Tibial artery (tissue), 4 donors: Measurements from ENCODE around the gene SLC66A1.

Experiments used
- DNase-seq, 2 donors: peaks; one replicate each; pipeline ENCODE4 v3.0.0-alpha.2; 2019
- H3K27ac ChIP-seq, 2 donors: fragments of 200-600 bp; sonication (generic) in 1 of 2; 1 replicate in 1 of 2; 2 replicates in 1 of 2; pipeline ENCODE4 v1.5.1; 2018 to 2019; ENCODE audit warnings: mild to moderate bottlenecking in 1 of 2
- H3K27me3 ChIP-seq, 2 donors: fragments of 200-600 bp; sonication (generic) in 1 of 2; one replicate each; pipeline versions ENCODE4 v1.5.1 to v1.6.0; 2016 to 2019
- H3K36me3 ChIP-seq, 3 donors: fragments of 200-600 bp; sonication (generic) in 2 of 3; one replicate each; pipeline ENCODE4 v1.5.1; 2016 to 2019; ENCODE audit warnings: mild to moderate bottlenecking in 2 of 3
- H3K4me1 ChIP-seq, 4 donors: fragments of 200-600 bp; sonication (generic) in 2 of 4; 1 replicate in 3 of 4; 2 replicates in 1 of 4; pipeline ENCODE4 v1.5.1; 2016 to 2019
- H3K4me3 ChIP-seq, 2 donors: fragments of 200-600 bp; sonication (generic) in 1 of 2; 1 replicate in 1 of 2; 2 replicates in 1 of 2; pipeline ENCODE4 v1.5.1; 2018 to 2019; ENCODE audit warnings: mild to moderate bottlenecking in 2 of 2
- H3K9me3 ChIP-seq, 3 donors: fragments of 200-600 bp; sonication (generic) in 1 of 3; one replicate each; pipeline ENCODE4 v1.5.1; 2016 to 2019
- intact Hi-C: fragments of 100-400 bp; cut with DNase I; formaldehyde crosslinking; loops from one replicate; pipeline ENCODE4 v1.15.0; 2023; ENCODE audit warnings: low total_unique reads
- TF ChIP-seq, protein P1 (sequence below), 2 experiments: fragments of 200-600 bp in 1 of 2; fragments of 450-650 bp in 1 of 2; IDR thresholded peaks; one replicate each; pipeline ENCODE4 v1.5.1; 2017 to 2019; ENCODE audit warnings: antibody characterized with exemption in 2 of 2, mild to moderate bottlenecking in 1 of 2, moderate library complexity in 1 of 2

Gene SLC66A1

DNA sequence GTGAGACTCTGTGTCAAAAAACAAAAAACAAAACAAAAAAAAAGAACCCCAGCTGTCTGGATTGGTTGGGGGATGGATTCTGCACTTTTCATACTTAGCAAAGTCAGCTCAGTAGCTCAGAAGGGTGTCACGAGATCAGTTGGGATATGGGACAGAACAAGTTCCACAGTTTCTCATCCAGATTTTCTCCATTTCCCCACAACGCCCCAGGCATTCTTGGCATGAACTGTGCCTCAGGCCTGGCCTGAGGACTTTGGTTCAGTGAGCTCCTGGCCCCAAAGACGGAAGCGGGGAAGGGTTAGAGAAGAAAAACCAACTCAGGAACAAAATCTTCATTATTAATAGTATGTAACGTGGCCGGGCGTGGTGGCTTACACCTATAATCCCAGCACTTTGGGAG lies 2.1 kb upstream of the SLC66A1 start:
- TF ChIP-seq, protein P1, sequence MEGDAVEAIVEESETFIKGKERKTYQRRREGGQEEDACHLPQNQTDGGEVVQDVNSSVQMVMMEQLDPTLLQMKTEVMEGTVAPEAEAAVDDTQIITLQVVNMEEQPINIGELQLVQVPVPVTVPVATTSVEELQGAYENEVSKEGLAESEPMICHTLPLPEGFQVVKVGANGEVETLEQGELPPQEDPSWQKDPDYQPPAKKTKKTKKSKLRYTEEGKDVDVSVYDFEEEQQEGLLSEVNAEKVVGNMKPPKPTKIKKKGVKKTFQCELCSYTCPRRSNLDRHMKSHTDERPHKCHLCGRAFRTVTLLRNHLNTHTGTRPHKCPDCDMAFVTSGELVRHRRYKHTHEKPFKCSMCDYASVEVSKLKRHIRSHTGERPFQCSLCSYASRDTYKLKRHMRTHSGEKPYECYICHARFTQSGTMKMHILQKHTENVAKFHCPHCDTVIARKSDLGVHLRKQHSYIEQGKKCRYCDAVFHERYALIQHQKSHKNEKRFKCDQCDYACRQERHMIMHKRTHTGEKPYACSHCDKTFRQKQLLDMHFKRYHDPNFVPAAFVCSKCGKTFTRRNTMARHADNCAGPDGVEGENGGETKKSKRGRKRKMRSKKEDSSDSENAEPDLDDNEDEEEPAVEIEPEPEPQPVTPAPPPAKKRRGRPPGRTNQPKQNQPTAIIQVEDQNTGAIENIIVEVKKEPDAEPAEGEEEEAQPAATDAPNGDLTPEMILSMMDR (IDR thresholded peaks at IDR 0.05), result no peak
- peaks cover 21 to 37% (median 33%) of the 10 kb centered on the region in 3 donors for H3K36me3 ChIP-seq
- no peak overlapping the region for H3K4me3 ChIP-seq
- no peak for DNase-seq
- no peaks in the 10 kb centered on the region for H3K27me3 ChIP-seq
- H3K9me3 ChIP-seq, result no peaks in the 10 kb centered on the region
- H3K27ac ChIP-seq, result no peak overlapping the region
- intact Hi-C loops, result no loop called here
- H3K4me1 ChIP-seq, result peaks cover 0 to 33% (median 20%) of the 10 kb centered on the region in 4 donors

DNA sequence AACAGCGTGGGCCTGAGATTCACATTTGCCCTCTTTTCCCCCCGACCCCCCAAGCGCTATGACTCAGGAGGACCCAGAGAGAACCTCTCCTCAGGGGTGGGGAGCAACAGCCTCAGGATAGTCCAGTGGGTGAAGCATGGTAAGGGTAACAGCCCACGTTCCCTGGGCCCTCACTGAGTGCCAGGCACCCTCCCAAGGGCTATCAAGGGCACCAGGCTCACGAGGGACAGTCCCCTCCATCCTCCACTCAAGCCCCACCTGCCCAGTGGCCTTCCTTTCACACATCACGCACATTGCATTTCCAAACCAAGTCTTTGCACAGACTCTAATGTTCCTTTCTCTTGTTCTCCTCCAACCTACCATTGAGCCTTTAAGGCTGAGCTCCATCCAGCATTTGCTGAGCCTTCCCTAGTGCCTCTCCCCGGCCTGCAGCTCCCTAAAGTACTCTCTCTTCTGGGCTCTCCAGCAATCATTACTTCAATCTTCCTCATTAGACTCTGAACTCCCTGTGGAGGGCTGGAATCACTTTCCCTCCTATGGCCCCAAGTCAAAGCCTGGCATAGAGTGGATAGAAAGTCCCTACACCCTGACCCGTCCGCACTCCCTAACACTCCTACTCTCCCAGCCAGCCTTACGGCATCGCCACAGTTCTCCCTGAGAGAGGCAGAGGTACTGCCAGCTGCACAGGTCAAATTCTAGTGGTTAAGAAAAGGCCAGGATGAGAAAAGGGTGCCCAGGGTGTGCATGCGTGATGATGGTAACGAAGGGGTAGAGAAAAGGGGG lies 1.2 kb upstream of the SLC66A1 start:
- no peaks in the 10 kb centered on the region for H3K9me3 ChIP-seq
- H3K27me3 ChIP-seq, result no peaks in the 10 kb centered on the region
- peaks cover 0 to 35% (median 20%) of the 10 kb centered on the region in 4 donors for H3K4me1 ChIP-seq
- TF ChIP-seq, protein P1 (IDR thresholded peaks at IDR 0.05), result no peak
- peaks cover 16 to 34% (median 25%) of the 10 kb centered on the region in 3 donors for H3K36me3 ChIP-seq
- peak overlapping the region; percentile 90 to 97 for H3K4me3 ChIP-seq
- intact Hi-C loops, result no loop called here
- DNase-seq, result no peak
- peak overlapping the region; percentile 67 to 89 for H3K27ac ChIP-seq

DNA sequence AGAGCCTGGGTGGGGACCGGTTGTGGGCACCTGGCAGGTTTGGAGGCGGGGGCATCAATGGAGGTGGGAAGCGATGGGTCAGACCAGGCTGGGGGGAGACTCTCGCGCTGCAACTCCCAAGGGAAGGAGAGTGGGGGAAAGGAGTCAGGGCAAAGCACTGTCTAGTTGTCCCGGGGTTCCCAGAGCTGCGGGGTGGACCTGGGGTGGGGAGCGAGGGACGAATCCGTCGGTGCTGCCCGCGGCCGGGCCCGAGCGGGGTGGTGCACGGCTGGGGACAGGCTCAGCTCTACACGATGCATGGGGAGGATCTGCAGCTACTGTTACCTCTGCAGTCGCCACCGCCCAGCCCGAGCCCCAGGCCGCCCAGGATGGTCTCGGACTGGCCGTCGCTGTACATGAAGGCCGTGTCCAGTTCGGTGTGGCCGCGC lies 609 bp upstream of the SLC66A1 start:
- TF ChIP-seq, protein P1 (IDR thresholded peaks at IDR 0.05), result no peak
- peaks cover 12 to 28% (median 19%) of the 10 kb centered on the region in 3 donors for H3K36me3 ChIP-seq
- no peak for DNase-seq
- H3K4me1 ChIP-seq, result peaks cover 0 to 37% (median 20%) of the 10 kb centered on the region in 4 donors
- intact Hi-C loops, result no loop called here
- H3K4me3 ChIP-seq, result peak overlapping the region; percentile 90 to 97
- H3K27ac ChIP-seq, result peak overlapping the region; percentile 67 to 89
- H3K27me3 ChIP-seq, result no peaks in the 10 kb centered on the region
- H3K9me3 ChIP-seq, result no peaks in the 10 kb centered on the region

DNA sequence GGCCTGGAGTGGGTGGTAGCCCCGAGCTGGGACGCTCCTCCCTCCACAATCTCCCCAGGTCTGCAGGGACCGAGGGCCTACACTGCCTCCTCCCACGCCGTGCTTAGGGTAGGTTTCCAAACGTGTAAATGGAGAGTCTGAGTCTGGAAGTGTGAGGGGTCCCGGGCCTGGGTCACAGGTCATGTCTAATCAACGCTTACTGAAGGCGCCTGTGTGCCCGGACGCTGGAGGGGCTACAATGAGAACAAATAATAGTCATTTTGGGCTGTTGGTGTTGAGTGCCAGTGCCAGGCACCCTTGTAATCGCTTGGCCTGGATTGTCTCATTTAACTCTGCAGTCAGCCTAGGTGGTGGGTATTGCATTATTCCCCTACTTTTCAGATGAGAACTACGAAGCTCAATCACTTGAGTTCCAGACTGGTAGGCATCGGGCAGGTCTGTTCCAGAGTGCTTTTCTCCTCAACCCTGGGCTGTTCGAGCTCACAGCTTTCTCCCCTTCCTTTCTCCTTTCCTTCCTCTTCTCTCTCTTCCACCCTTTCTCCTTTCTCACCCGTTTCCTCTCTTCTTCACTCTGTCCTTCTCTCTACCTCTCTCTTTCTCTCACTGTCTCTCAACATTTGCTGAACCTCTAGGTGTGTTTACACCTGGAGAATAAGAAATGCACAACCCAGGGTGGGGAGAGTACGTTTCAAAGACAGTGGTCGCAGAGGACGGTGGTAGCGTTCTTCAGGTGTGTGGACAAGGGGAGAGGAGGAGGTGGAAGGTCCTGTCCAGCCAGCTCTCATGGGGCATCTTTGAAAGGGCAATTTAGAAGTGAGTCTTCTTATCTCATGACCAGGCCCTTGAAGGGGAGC lies 883 bp downstream of the SLC66A1 start:
- TF ChIP-seq, protein P1 (IDR thresholded peaks at IDR 0.05), result no peak
- H3K27ac ChIP-seq, result peak overlapping the region; percentile 89 to 94
- H3K36me3 ChIP-seq, result peaks cover 5 to 17% (median 7%) of the 10 kb centered on the region in 3 donors
- intact Hi-C loops, result no loop called here
- no peak for DNase-seq
- peaks cover 0 to 37% (median 20%) of the 10 kb centered on the region in 4 donors for H3K4me1 ChIP-seq
- H3K4me3 ChIP-seq, result peak overlapping the region; percentile 90 to 97
- no peaks in the 10 kb centered on the region for H3K27me3 ChIP-seq
- H3K9me3 ChIP-seq, result no peaks in the 10 kb centered on the region

DNA sequence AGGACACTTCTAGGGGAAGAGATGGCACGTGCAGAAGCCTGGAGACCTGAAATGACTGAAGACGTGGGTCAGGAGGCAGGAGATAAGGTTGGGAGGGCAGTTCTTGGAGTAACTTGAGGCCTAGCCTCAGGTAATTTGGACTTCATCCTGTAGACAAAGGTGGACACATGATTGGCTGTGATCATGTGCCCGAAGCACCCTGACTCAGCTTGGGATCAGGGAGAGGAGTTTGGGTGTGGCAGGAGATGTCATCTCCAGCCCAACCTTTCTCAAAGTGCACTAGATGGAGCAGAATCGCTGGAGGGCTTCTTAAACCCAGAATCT lies 1.5 kb downstream of the SLC66A1 start:
- no peak overlapping the region for H3K4me3 ChIP-seq

More for the DNA sequence above, 1.5 kb downstream of the SLC66A1 start:
- no peak for DNase-seq
- H3K9me3 ChIP-seq, result no peaks in the 10 kb centered on the region
- H3K4me1 ChIP-seq, result peaks cover 0 to 37% (median 20%) of the 10 kb centered on the region in 4 donors
- TF ChIP-seq, protein P1 (IDR thresholded peaks at IDR 0.05), result no peak
- no peak overlapping the region for H3K27ac ChIP-seq
- H3K36me3 ChIP-seq, result peaks cover 0 to 17% (median 8%) of the 10 kb centered on the region in 3 donors
- no peaks in the 10 kb centered on the region for H3K27me3 ChIP-seq
- intact Hi-C loops, result no loop called here
